T-helper 9 cell (primary cell): ENCODE measurements around the gene ARHGAP6.
"Not testable (repeated sequence)": the region's sequence is repeated elsewhere in the genome, so short reads cannot be mapped to it uniquely, and the experiment has no call there.

Experiments used
- DNase-seq: peaks from one replicate; pipeline ENCODE4 v3.0.0-alpha.2; 2020

The ARHGAP6 gene

DNA sequence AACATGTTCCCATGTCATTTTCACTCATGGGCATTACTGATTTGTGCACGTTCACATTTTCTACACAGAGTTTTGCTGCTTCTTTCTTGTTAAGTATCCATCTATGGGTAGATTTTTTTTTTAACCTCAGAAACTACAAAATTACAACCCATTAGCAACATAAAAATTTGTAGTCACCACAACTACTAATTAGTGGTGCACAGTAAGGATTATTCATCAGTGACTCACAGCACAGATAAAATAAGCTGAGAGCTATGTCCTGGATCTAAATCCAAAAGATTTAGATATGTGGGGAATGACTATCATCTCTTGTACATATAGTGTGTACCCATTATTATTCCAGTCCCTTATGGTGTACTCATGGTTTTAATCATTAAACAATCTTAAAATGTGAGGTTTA, 392.2 kb downstream of the ARHGAP6 start:
- no peak for DNase-seq

DNA sequence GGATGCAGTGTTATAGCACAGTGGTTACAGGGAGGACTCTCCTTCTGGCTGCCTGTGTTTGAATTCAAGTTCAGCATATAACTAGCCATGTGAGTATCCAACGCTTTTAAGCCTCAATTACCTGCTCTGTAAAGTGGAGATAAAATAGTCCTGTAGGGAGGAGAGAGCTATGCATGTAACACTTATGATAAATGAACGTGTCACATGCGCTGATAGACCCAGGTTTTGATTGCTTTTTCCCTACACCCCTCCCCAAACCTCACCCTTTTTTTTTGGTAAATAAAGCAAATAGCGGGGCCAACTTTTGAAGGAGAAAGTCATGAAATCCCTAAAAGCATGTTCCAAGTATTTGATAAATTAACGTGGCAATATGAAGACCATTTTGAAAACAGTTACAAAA, 392.9 kb downstream of the ARHGAP6 start:
- no peak for DNase-seq

DNA sequence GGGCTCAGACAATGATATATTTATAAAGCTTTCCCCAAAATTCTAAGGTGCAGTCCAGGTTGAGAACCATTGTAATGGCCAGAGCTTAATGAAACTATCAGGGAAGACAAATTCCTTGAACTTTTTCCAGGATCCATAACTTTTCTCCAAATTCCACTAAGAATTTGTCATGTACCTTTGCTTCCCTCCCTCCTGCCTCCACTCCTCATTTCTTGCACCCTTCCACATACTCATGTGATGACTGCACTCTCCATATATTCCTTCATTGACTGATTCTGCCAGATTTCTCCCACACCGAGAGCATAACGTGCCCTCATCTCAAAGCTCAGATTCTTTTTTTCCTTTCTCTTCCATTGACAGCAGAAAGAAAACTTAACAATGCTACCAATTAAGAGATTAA, 393.4 kb downstream of the ARHGAP6 start:
- no peak for DNase-seq

- no peak for DNase-seq
Observed at GRCh38 chrX:11269996-11270395, 395.7 kb downstream of the ARHGAP6 start.

DNA sequence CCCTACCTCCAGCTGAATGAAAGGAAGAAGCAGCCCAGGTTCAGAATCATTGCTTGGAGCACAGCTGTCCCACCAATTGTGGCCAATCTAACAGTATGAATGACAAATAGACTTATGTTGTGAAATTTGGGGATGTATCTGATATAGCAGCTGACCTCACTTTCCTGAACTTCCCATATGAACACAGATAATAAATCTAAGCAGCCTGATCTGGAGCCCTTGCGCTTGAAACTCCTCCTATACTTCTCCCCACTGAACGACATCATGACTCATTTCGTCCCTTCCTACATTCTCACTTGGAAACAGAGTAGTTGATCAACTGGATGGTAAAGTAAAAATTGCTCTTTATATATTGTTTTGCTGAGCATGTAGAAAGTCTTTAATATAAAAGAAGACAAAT, 396.7 kb downstream of the ARHGAP6 start:
- DNase-seq = no peak

GRCh38 chrX:11267425-11267824, 398.3 kb downstream of the ARHGAP6 start:
- no peak for DNase-seq

GRCh38 chrX:11266573-11267003, 399.1 kb downstream of the ARHGAP6 start:
- DNase-seq = no peak

DNA sequence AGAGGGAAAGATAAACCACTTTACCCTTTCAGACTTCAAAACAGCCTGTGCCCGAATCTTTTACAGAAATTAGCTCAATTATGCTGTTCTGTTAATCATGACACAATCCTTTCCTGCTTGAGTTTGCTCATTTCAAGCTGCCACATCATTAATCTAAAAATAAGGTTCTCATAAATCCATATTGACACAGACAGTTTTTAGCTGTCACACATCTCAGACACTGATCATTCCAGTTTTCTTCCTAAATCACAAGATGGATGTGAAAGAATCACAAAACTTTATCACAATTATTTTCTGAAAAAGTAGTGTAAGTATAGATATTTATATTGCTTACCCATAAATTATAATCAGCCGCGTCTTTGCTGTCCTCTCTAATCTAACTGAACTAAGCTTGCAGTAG, 400.4 kb downstream of the ARHGAP6 start:
- DNase-seq = no peak

DNA sequence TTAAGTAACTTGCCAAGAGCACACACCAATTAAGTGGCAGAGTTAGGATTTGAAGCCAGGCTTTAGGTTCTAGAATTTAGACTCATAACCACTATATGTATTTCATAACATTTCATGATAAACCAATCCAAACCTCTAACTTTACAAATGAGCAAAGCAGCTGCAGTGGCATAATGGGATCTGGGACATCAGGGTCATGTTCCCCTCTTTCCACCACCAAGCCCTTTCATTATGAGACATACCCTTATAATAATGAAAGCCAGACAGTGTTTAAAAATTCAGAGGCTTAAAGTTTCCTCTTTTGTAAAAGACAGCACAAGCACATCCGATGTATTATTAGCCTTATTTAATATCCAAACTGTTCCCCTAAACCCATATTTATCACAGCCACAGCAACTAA, 400.8 kb downstream of the ARHGAP6 start:
- DNase-seq = no peak

- DNase-seq = no peak
Observed at GRCh38 chrX:11261260-11261659, 404.5 kb downstream of the ARHGAP6 start.

GRCh38 chrX:11259437-11259836, 406.3 kb downstream of the ARHGAP6 start:
- no peak for DNase-seq

- no peak for DNase-seq
Observed at GRCh38 chrX:11257711-11258110, 408.0 kb downstream of the ARHGAP6 start.

DNA sequence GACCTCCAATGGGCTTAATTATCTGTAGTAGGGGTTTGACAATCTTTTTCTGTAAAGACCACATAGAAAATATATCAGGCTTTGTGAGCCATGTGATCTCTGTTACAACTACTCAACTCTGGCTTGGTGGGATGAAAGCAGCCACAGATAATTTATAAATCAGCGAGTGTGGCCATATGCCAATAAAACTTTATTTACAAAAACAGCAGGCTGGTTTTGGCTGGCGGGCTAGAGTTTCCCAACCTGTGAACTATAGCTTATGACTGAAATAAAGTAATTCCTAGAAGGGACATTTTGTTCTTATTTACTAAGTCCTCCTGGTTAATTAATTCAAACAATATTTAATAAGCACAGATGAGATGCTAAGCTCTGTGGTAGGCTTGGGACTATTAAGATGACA, 408.4 kb downstream of the ARHGAP6 start:
- no peak for DNase-seq

- no peak for DNase-seq
Observed at GRCh38 chrX:11254417-11255109, 411.2 kb downstream of the ARHGAP6 start.

GRCh38 chrX:11244636-11245035, 421.1 kb downstream of the ARHGAP6 start:
- DNase-seq = no peak

- no peak for DNase-seq
Observed at GRCh38 chrX:11242704-11243103, 423.0 kb downstream of the ARHGAP6 start.

- DNase-seq = no peak
Observed at GRCh38 chrX:11241720-11242119, 424.0 kb downstream of the ARHGAP6 start.

GRCh38 chrX:11239230-11239629, 426.5 kb downstream of the ARHGAP6 start:
- DNase-seq = no peak

- not testable (repeated sequence) for DNase-seq
Observed at GRCh38 chrX:11235377-11235776, 430.3 kb downstream of the ARHGAP6 start.

DNA sequence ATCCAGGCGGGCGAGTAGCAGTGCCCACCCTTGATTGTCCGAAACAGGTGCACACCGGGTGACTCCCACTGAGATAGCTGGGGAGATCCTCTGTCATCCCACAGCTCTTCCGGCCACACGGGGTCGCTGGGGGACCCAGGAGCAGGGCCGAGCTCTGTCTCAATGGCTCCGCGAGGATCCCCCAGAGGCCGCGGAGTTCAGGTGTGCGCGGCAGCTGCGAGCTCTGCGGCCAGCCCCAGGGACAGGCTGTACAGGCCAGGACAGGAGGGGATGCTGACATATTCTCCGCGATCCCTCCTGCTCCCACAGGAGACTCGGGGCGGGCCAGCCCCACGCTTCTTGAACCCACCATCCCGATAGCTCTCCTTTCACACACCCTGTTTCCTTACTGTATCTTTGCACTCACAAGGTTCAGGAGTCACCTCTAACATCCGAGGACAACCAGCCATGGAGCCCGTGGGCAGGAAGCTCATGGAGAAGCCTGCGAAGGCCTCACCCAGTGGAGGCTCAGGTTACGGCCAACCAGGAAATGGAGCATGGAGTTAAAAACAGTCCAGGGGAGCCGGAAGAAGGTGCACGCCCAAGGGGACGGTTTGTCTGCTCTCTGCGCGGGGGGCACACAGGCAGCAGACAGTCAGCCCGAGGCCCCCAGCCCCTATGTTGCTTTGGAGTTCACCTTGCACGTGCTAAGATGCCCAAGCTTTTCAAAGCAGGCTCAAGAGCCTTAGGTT, 450.4 kb downstream of the ARHGAP6 start:
- no peak for DNase-seq

DNA sequence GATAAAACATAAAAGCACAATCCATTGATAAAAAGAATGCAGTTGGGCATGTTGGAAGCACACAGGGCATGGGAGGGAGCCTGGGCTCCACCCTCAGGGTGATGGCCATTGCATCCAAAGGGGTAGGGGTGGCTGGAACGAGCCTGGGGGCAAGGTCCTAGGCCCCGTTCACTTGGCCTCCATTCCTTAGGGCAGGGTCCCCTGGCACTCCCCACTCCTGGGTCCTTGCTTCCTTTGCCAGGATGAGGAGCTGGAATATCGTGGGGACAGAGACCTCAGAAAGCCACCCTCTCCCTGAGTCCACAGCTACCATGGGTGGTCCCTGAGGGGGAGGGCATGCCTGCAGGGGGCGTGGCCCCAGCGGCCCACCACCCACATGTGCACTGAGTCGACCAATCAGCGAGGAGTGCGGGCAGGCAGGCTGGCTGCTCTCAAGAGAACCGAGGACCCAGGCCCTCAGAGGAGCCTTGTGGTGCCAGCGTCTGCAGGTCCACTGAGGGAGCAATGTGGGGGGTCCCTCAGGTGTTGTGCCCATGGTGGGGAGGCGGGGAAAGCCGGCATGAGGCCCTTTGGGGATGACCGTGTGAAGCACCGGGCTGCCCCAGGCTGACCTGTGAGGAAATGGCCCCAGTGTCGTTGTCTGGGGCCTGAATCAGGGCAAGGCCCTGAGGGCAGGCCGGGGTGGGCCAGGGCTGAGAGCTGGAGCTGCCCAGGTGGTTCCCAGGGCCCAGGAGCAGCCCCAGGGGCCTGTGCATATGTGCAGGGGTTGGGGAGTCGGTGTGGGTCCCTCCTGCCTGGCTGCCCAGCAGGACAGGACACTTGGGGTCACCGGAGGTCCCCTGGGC, 451.2 kb downstream of the ARHGAP6 start:
- DNase-seq = no peak

DNA sequence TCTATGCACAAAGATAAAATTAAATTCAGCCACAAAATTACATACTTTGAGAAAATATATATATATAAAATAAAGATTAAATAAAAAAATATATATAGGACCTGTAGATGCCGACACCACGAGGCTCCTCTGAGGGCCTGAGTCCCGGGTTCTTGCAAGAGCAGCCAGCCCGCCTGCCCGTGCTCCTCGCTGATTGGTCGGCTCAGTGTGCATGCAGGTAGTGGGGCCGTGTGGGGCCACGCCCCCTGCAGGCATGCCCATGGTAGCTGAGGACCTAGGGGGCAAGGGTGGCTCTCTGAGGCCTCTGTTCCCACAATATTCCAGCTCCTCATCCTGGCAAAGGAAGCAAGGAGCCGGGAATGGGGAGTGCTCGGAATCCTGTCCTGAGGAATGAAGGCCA, 453.0 kb downstream of the ARHGAP6 start:
- DNase-seq = no peak

- no peak for DNase-seq
Observed at GRCh38 chrX:11210415-11210801, 455.3 kb downstream of the ARHGAP6 start.
